AG04449 (cell line): Measurements from ENCODE around the gene GIPC2.
A peak's percentile ranks its signal among the peaks of the same experiment; 100 is the strongest.

Experiments
- CTCF ChIA-PET: fragments of 350-600 bp; formaldehyde crosslinking; extraction: SDS; loops from one replicate; lab custom pipeline; 2021; ENCODE audit warnings: antibody characterized with exemption; lab: Yijun Ruan, JAX
- POLR2A ChIA-PET: fragments of 400-600, 350-600 bp; formaldehyde crosslinking; extraction: SDS; loops from one replicate; lab custom pipeline; 2020; ENCODE audit warnings: antibody characterized with exemption, inconsistent platforms; lab: Yijun Ruan, JAX
- DNase-seq: peaks from one replicate; pipeline ENCODE4 v3.0.0-alpha.2; 2010; ENCODE audit warnings: low read depth, low spot score
- H3K4me3 ChIP-seq: 2 replicates; pipeline ENCODE4 v1.5.1; 2011; ENCODE audit warnings: low read depth, mild to moderate bottlenecking, control low read depth, low read length
- CTCF ChIP-seq: IDR thresholded peaks from one replicate; pipeline ENCODE4 v1.5.1; 2011; ENCODE audit warnings: mild to moderate bottlenecking, moderate library complexity, low read length, control low read depth, inconsistent platforms; ENCODE audit not compliant: insufficient read depth; ENCODE audit errors: missing control alignments

GIPC2 gene

GRCh38 chr1:78171736-78172590 is 126.2 kb downstream of the GIPC2 start:
- CTCF ChIA-PET: interaction anchor here (0.9 to 1.9 kb wide), 3 partner anchors 27 to 435 kb away, joined by 3 to 5 read pairs (median 4); no protein-coding TSS in a partner anchor
- POLR2A ChIA-PET: interaction anchor here (1.3 kb wide), 1 partner anchor 103 kb away, joined by 3 read pairs; no protein-coding TSS in a partner anchor
- peak; percentile 23 for DNase-seq
- no peak overlapping the region for H3K4me3 ChIP-seq
- TF ChIP-seq CTCF: no peak

- ChIA-PET CTCF (no interaction called here), POLR2A (no interaction called here)
- peak; percentile 64 for DNase-seq
- no peak for TF ChIP-seq CTCF
- no peak overlapping the region for H3K4me3 ChIP-seq
These were observed 130.7 kb downstream of the GIPC2 start for GRCh38 chr1:78176448-78176847.

GRCh38 chr1:78177708-78178270 is 132.0 kb downstream of the GIPC2 start:
- TF ChIP-seq CTCF: no peak
- ChIA-PET POLR2A (no interaction called here), CTCF (no interaction called here)
- H3K4me3 ChIP-seq: no peak overlapping the region
- DNase-seq: no peak

- POLR2A ChIA-PET: no interaction called here
- no peak for TF ChIP-seq CTCF
These were observed 133.1 kb downstream of the GIPC2 start for GRCh38 chr1:78178816-78179215.

GRCh38 chr1:78184460-78185072 is 138.8 kb downstream of the GIPC2 start:
- no peak for TF ChIP-seq CTCF
- ChIA-PET CTCF (interaction anchor here (1.2 kb wide), 1 partner anchor 39 kb away, joined by 3 read pairs; no protein-coding TSS in a partner anchor), POLR2A (no interaction called here)
- H3K4me3 ChIP-seq: no peak overlapping the region
- no peak for DNase-seq

More at GRCh38 chr1:78178816-78179215, 133.1 kb downstream of the GIPC2 start:
- no peak overlapping the region for H3K4me3 ChIP-seq
- CTCF ChIA-PET: no interaction called here
- no peak for DNase-seq
